IgD-negative memory B cell (primary cell): Measurements from ENCODE around the gene ARMC10. TPM values are rescaled to one million over a fixed set of nuclear protein-coding genes. Genes with fewer than 3 reads are reported as not detected.
A peak's percentile ranks its signal among the peaks of the same experiment; 100 is the strongest.
"Not testable (repeated sequence)": the region's sequence is repeated elsewhere in the genome, so short reads cannot be mapped to it uniquely, and the experiment has no call there.

Experiments used
- H3K27ac Mint-ChIP-seq, 3 donors: one replicate each; pipeline ENCODE4 v1.8.0; 2020 to 2022; ENCODE audit warnings: mild to moderate bottlenecking in 3 of 3, mixed read lengths in 3 of 3, moderate library complexity in 1 of 3
- H3K27me3 Mint-ChIP-seq: one replicate; pipeline ENCODE4 v1.8.0; 2021; ENCODE audit warnings: mixed read lengths
- H3K36me3 Mint-ChIP-seq: one replicate; pipeline ENCODE4 v1.8.0; 2020; ENCODE audit warnings: mild to moderate bottlenecking, mixed read lengths
- H3K4me1 Mint-ChIP-seq, 3 donors: one replicate each; pipeline ENCODE4 v1.8.0; 2020 to 2022; ENCODE audit warnings: mixed read lengths in 3 of 3, mild to moderate bottlenecking in 1 of 3
- H3K4me3 Mint-ChIP-seq, 4 donors: one replicate each; pipeline ENCODE4 v1.8.0; 2020 to 2022; ENCODE audit warnings: mild to moderate bottlenecking in 4 of 4, mixed read lengths in 4 of 4, moderate library complexity in 3 of 4
- H3K9me3 Mint-ChIP-seq, 3 donors: one replicate each; pipeline ENCODE4 v1.8.0; 2020 to 2021; ENCODE audit warnings: mixed read lengths in 3 of 3, mild to moderate bottlenecking in 1 of 3
- polyA plus RNA-seq: library from polyadenylated mRNA; unstranded; fragments of 300-500 nt; fragmentation: Illumina TruSeq; gene quantifications from one replicate; pipeline ENCODE4 v1.2.3, GENCODE V29; 2021

Gene ARMC10
- 33.2 TPM for polyA plus RNA-seq

DNA sequence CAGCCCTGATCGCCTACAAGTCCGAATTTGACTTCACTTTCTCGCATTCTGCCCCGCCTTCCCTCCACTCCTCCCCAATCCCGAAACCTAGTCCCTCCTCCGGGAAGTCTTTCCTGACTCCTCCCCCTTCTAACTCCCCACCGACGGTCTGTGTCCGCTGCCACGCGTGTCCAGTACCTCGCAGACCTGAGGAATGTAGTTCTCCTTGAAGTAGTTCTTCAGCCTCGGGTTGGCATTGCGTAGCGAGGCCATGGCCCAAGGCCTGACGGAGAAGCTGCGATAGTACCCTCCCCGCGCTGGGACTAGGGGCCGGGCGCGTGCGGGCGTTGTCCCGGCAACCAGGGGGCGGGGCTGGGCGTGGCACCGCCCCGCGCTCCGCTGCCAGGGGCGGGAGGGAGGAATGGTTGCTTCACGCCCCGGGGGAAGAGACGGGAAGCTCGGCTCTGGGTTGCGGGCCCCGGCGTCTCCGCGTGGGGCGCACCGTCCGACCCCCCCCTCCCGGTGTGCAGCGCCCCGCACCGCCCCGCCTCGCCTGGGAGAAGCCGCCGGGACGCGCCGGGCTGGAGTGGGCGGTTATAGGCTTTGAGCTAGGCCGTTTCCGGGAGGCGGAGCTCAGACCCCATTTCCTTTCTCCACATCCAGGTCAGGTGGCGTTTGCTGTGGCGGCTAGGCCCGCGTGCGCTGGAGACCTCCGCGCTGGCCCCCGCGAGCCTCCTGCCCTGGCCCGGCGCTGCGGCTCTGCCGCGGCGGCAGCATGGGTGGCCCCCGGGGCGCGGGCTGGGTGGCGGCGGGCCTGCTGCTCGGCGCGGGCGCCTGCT lies at the start of gene ARMC10, which contains the start of gene FBXL13:
ARMC10 (plus strand) TSS at position 622 of the 818 bp plus-strand sequence; CDS start at position 755, 133 bp downstream.
FBXL13 (minus strand) TSS at position 278 of the 818 bp plus-strand sequence.
- peak within 1 kb of the TSS; percentile 70 to 98 (median 97) for H3K27ac Mint-ChIP-seq
- H3K4me1 Mint-ChIP-seq: peaks cover 15 to 26% (median 25%) of the 10 kb centered on the region in 3 donors
- no peaks in the 10 kb centered on the region for H3K36me3 Mint-ChIP-seq
- H3K4me3 Mint-ChIP-seq: peak within 1 kb of the TSS; percentile 95 to 98 (median 97)
- no peaks in the 10 kb centered on the region for H3K27me3 Mint-ChIP-seq
- H3K9me3 Mint-ChIP-seq: no peaks in the 10 kb centered on the region

DNA sequence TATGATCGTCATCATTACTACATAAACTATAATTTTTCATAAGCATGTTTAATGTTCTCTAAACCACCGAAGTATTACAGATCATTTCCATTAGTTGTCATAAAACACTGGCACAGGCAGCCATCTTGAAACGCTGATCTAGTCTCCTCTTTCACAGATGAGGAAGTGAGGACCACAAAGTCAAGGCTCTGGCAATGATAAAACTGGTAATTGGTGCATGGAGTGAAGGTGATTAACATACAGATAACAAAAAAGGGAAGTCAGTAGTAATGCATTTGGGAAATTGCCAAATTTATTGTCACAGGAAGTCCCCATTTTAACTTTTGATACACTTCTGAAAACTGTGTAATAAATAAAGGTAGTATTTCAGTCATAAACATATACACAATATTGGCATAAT lies 49.6 kb upstream of the ARMC10 start:
- H3K27me3 Mint-ChIP-seq: no peaks in the 10 kb centered on the region
- H3K9me3 Mint-ChIP-seq: peaks cover 0 to 10% (median 3%) of the 10 kb centered on the region in 3 donors
- H3K27ac Mint-ChIP-seq: no peak overlapping the region
- peaks cover 0 to 7% (median 5%) of the 10 kb centered on the region in 3 donors for H3K4me1 Mint-ChIP-seq
- no peak overlapping the region for H3K4me3 Mint-ChIP-seq
- H3K36me3 Mint-ChIP-seq: no peaks in the 10 kb centered on the region

DNA sequence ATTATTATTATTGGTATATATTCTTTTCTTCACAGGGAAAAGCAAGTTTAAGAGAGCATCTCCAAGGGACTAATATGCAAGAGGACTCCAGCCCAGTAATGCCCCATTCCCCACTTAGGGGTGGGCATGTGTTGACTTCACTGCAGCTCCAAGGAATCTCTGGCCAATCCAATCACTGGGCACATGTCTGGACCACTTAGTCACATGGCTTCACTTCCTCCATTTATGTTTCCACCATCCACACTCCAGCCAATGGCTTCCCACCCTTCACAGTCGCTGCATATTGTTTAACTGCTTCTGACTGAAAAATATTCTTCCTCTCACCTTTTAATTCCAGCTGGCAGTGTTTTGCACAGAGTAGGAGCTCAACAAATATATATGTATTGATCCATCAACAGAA lies 43.9 kb upstream of the ARMC10 start:
- no peaks in the 10 kb centered on the region for H3K4me1 Mint-ChIP-seq
- H3K9me3 Mint-ChIP-seq: no peaks in the 10 kb centered on the region
- H3K36me3 Mint-ChIP-seq: peaks cover 3% of the 10 kb centered on the region
- H3K4me3 Mint-ChIP-seq: no peak overlapping the region
- no peaks in the 10 kb centered on the region for H3K27me3 Mint-ChIP-seq
- peak overlapping the region in 1 of 3 donors; percentile 24 for H3K27ac Mint-ChIP-seq

DNA sequence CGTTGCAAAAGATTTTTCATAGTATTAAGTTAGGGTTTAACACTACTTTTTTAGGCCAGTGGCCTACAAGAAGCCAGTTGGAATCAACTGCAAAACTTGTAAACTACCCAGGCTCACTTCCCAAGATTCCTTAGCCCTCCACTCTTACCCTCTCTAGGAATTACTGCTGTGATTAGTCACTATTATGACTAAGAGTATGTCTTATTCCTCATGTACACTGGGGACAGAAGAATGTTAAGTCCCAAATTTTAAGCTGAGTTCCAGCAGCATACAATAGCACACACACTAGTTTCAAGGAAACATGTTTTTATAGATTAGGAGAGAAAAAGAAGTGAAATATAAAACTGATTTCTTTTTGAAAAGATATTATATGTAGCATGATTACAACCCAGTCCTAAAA lies 43.2 kb upstream of the ARMC10 start:
- Mint-ChIP-seq H3K4me1 (no peaks in the 10 kb centered on the region), H3K27me3 (no peaks in the 10 kb centered on the region), H3K36me3 (peaks cover 4% of the 10 kb centered on the region), H3K9me3 (no peaks in the 10 kb centered on the region), H3K4me3 (no peak overlapping the region), H3K27ac (no peak overlapping the region)

DNA sequence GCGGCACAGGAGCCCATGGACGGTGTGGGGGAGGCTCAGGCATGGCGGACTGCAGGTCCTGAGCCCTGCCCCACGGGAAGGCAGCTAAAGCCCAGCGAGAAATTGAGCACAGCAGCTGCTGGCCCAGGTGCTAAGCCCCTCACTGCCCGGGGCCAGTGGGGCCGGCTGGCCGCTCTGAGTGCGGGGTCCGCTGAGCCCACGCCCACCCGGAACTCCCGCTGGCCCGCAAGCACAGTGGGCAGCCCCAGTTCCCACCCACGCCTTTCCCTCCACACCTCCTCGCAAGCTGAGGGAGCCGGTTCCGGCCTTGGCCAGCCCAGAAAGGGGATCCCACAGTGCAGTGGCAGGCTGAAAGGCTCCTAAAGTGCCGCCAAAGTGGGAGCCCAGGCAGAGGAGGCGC lies 40.6 kb upstream of the ARMC10 start:
- H3K36me3 Mint-ChIP-seq, H3K4me1 Mint-ChIP-seq, H3K4me3 Mint-ChIP-seq, H3K27ac Mint-ChIP-seq, H3K9me3 Mint-ChIP-seq, H3K27me3 Mint-ChIP-seq: not testable (repeated sequence)

DNA sequence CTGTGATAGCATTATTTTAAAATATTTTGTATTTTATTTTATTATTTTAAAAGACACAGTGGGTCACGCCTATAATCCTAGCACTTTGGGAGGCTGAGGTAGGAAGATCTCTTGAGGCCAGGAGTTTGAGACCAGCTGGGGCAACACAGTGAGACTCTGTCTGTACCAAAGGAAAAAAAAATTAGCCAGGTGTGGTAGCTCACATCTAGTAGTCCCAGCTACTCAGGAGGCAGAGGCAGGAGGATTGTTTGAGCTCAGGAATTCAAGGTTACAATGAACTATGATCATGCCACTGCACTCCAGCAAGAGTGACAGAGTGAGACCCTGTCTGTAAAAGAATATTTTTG lies 37.5 kb upstream of the ARMC10 start:
- Mint-ChIP-seq H3K27ac (no peak overlapping the region), H3K27me3 (no peaks in the 10 kb centered on the region), H3K9me3 (peaks cover 0 to 2% (median 0%) of the 10 kb centered on the region in 3 donors)

DNA sequence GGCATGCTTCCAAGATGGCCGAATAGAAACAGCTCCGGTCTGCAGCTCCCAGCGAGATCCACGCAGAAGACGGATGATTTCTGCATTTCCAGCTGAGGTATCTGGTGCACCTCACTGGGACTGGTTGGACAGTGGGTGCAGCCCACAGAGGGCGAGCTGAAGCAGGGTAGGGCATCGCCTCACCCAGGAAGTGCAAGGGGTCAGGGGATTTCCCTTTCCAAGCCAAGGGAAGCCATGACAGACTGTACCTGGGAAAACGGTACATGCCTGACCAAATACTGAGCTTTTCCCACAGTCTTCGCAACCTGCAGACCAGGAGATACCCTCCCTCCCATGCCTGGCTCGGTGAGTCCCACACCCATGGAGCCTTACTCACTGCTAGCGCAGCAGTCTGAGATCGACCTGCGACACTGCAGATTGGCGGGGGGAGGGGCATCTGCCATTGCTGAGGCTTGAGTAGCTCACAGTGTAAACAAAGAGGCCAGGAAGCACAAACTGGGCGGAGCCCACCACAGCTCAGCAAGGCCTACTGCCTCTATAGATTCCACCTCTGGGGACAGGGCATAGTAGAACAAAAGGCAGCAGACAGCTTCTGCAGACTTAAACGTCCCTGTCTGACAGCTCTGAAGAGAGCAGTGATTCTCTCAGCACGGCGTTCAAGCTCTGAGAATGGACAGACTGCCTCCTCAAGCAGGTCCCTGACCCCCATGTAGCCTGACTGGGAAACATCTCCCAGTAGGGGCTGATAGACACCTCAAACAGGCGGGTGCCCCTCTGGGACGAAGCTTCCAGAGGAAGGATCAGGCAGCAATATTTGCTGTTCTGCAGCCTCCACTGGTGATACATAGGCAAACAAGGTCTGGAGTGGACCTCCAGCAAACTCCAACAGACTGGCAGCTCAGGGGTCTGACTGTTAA lies 36.9 kb upstream of the ARMC10 start:
- H3K4me3 Mint-ChIP-seq: not testable (repeated sequence)

More for the DNA sequence above, 37.5 kb upstream of the ARMC10 start:
- Mint-ChIP-seq H3K4me1 (peaks cover 0 to 4% (median 0%) of the 10 kb centered on the region in 3 donors), H3K36me3 (peaks cover 4% of the 10 kb centered on the region), H3K4me3 (no peak overlapping the region)

DNA sequence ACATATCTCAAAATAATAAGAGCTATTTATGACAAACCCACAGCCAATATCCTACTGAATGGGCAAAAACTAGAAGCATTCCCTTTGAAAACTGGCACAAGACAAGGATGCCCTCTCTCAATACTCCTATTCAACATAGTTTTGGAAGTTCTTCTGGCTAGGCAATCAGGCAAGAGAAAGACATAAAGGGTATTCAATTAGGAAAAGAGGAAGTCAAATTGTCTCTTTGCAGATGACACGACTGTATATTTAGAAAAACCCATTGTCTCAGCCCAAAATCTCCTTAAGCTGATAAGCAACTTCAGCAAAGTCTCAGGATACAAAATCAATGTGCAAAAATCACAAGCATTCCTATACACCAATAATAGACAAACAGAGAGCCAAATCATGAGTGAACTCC lies 33.1 kb upstream of the ARMC10 start:
- H3K27ac Mint-ChIP-seq, H3K4me1 Mint-ChIP-seq, H3K27me3 Mint-ChIP-seq, H3K4me3 Mint-ChIP-seq, H3K36me3 Mint-ChIP-seq, H3K9me3 Mint-ChIP-seq: not testable (repeated sequence)

More for the DNA sequence above, 36.9 kb upstream of the ARMC10 start:
- not testable (repeated sequence) for H3K27ac Mint-ChIP-seq, H3K9me3 Mint-ChIP-seq, H3K27me3 Mint-ChIP-seq, H3K36me3 Mint-ChIP-seq, H3K4me1 Mint-ChIP-seq

DNA sequence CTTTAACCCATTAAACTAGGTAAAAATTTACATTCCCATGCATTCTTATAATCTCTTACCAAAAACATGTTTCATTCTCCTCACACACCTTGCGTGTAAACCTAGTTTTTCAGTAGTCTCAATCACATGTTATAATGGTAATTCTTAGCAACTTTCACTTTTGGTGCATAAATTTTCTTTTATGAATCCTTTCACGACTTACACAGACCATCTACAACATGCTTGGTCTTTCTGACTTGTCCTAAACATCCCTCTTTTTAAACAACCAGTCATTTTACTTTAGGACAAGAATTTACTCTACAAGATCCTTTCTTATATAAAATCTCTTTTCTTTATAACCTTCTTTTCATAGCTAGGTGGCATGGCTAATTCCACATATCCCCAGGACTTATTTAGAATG lies 26.1 kb upstream of the ARMC10 start:
- Mint-ChIP-seq H3K4me1 (peaks cover 0 to 2% (median 0%) of the 10 kb centered on the region in 3 donors), H3K27ac (no peak overlapping the region), H3K4me3 (no peak overlapping the region), H3K9me3 (peaks cover 0 to 8% (median 3%) of the 10 kb centered on the region in 3 donors), H3K36me3 (no peaks in the 10 kb centered on the region), H3K27me3 (no peaks in the 10 kb centered on the region)

DNA sequence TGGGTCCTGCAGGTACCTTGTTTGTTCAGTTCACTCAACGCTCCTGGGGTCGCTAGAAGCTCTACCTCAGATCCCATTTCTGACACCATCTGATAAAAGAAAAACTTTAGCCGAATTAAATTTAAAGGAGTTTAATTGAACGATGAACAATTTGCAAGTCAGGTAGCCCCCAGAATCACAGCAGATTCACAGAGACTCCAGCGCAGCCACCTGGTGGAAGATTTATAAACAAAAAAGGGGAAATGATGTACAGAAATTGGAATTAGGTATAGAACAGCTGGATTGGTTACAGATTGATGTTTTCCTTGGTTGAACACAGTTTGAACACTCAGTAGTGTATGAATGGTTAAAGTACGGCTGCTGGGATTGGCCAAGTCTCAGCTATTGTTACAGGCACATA lies 23.4 kb upstream of the ARMC10 start:
- no peak overlapping the region for H3K4me3 Mint-ChIP-seq
- no peaks in the 10 kb centered on the region for H3K36me3 Mint-ChIP-seq
- H3K4me1 Mint-ChIP-seq: peaks cover 0 to 2% (median 0%) of the 10 kb centered on the region in 3 donors
- H3K27me3 Mint-ChIP-seq: no peaks in the 10 kb centered on the region
- peaks cover 0 to 8% (median 3%) of the 10 kb centered on the region in 3 donors for H3K9me3 Mint-ChIP-seq
- H3K27ac Mint-ChIP-seq: no peak overlapping the region

DNA sequence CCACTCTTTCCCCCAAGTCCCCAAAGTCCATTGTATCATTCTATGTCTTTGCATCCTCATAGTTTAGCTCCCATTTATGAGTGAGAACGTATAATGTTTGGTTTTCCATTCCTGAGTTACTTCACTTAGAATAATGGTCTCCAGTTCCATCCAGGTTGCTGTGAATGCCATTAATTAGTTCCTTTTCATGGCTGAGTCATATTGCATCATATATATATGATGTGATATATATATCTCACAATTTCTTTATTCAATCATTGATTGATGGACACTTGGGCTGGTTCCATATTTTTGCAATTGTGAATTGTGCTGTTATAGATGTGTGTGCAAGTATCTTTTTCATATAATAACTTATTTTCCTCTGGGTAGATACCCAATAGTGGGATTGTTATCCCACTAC lies 18.9 kb upstream of the ARMC10 start:
- not testable (repeated sequence) for H3K36me3 Mint-ChIP-seq, H3K27me3 Mint-ChIP-seq

DNA sequence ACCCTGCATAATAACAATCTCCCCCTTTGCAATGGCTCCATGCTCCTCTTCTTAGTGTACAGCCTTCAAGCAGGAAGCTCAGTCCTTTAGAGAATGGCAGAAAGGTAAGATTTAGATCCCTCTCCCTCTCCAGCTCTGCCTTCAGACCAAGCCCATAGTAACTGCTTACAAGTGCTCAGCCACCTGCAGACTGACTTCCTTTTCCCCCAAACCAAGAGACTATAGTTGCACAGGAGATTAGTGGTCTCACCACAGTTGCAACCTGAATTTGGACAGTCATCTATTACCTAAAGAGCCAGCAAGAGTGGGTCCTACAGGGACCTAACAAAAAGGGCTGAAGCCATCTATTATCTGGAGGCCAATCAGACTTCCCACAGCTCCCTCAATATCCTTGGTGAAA lies 16.8 kb upstream of the ARMC10 start:
- no peak overlapping the region for H3K27ac Mint-ChIP-seq
- H3K4me1 Mint-ChIP-seq: peaks cover 0 to 2% (median 0%) of the 10 kb centered on the region in 3 donors

More for the DNA sequence above, 18.9 kb upstream of the ARMC10 start:
- not testable (repeated sequence) for H3K4me1 Mint-ChIP-seq, H3K27ac Mint-ChIP-seq, H3K4me3 Mint-ChIP-seq, H3K9me3 Mint-ChIP-seq

DNA sequence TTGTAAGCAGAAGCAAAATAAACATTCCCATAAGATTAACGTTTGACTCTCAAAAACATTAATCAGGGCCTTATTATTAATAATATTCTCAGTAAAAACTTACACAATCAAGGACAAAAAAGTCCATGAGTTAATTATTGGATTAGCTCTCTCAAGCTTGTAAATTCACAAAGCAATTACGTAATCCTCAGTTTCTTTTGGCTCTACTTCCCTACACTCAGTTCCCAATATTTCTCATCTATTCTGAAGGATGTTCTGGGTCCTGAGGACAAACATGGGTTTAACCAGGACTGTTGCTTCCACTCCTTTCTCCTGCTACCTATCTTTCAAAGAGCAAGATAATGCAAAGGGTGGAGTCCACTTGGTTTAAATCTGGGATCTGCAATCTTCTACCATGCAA lies 15.5 kb upstream of the ARMC10 start:
- Mint-ChIP-seq H3K4me3 (no peak overlapping the region), H3K36me3 (no peaks in the 10 kb centered on the region), H3K4me1 (peaks cover 0 to 2% (median 0%) of the 10 kb centered on the region in 3 donors), H3K27me3 (no peaks in the 10 kb centered on the region), H3K27ac (no peak overlapping the region), H3K9me3 (no peaks in the 10 kb centered on the region)

More for the DNA sequence above, 16.8 kb upstream of the ARMC10 start:
- H3K36me3 Mint-ChIP-seq: no peaks in the 10 kb centered on the region
- H3K4me3 Mint-ChIP-seq: no peak overlapping the region
- no peaks in the 10 kb centered on the region for H3K9me3 Mint-ChIP-seq
- H3K27me3 Mint-ChIP-seq: no peaks in the 10 kb centered on the region

DNA sequence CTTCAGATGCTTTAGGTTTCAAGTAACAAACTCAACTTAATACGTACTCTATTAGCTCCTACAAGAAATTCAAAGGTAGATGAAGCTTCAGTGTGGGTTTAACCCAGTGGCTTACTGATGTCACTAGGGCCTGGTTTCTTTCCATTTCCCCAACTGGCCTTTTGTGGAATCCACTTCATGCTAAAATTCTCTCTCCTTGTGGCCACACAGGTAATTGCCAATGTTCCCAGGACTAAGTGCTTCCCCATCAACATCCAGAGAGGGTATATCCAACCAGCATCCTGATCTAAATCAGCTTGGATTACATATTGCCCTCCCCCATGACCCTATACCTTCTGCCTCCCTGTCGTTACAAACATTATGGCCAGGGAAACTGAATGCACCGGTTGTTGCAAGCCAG lies 11.0 kb upstream of the ARMC10 start:
- no peaks in the 10 kb centered on the region for H3K36me3 Mint-ChIP-seq
- no peak overlapping the region for H3K4me3 Mint-ChIP-seq
- H3K4me1 Mint-ChIP-seq: peaks cover 0 to 2% (median 0%) of the 10 kb centered on the region in 3 donors
- H3K9me3 Mint-ChIP-seq: no peaks in the 10 kb centered on the region
- no peaks in the 10 kb centered on the region for H3K27me3 Mint-ChIP-seq
- no peak overlapping the region for H3K27ac Mint-ChIP-seq

DNA sequence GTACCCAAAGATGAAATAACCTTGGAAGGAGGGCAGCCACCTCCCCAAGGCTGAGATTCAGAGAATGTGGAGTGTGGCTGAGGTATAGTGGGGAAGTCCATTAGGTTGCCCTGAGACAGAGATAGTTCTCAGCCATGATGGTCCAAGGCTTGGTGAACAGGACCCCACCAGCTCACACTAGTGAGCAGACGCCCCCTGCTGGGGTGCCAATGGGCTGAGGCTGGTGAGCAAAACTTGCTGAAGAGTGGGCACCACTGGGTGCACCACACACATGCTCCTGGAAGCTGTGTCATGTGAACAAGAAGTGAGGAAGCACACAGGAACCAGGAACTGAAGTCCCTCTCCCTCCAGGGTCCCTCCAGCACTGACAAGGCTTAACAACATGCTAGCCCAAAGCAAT lies 9.3 kb upstream of the ARMC10 start:
- Mint-ChIP-seq H3K4me3 (no peak overlapping the region), H3K36me3 (no peaks in the 10 kb centered on the region), H3K27me3 (no peaks in the 10 kb centered on the region)

More for the DNA sequence above, 9.3 kb upstream of the ARMC10 start:
- Mint-ChIP-seq H3K4me1 (peaks cover 0 to 2% (median 0%) of the 10 kb centered on the region in 3 donors), H3K27ac (no peak overlapping the region), H3K9me3 (no peaks in the 10 kb centered on the region)
